ENCODE results near the gene DSEL. TPM values are rescaled to one million over a fixed set of nuclear protein-coding genes. Genes with fewer than 3 reads are reported as not detected.

Gene DSEL
- total RNA-seq, 1 donor from 2014 or later, result 7.1 TPM

DNA sequence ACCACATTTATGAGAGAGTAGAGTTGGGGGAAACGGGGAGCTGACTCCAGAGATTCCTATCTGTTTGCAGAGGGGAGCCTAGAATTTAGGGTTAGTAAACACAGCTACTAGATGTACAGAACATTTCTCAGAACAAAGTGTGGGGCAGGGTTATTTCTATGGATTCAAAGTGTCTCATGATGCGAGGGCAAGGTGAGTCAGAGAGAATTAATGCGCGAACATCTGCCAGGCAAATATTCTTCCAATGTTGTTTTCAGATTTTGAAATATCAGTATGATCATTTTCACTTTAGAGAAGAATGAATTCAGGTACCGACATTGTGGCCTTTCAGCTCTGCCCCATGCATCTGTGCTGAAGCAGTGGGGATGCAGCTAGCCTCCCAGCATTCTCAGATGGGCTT is 2.0 kb upstream of the DSEL start:
- TF ChIP-seq, protein P1, sequence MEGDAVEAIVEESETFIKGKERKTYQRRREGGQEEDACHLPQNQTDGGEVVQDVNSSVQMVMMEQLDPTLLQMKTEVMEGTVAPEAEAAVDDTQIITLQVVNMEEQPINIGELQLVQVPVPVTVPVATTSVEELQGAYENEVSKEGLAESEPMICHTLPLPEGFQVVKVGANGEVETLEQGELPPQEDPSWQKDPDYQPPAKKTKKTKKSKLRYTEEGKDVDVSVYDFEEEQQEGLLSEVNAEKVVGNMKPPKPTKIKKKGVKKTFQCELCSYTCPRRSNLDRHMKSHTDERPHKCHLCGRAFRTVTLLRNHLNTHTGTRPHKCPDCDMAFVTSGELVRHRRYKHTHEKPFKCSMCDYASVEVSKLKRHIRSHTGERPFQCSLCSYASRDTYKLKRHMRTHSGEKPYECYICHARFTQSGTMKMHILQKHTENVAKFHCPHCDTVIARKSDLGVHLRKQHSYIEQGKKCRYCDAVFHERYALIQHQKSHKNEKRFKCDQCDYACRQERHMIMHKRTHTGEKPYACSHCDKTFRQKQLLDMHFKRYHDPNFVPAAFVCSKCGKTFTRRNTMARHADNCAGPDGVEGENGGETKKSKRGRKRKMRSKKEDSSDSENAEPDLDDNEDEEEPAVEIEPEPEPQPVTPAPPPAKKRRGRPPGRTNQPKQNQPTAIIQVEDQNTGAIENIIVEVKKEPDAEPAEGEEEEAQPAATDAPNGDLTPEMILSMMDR (IDR thresholded peaks at IDR 0.05; ENCODE audit: insufficient read depth, low read length, poor library complexity, severe bottlenecking), result no peak
- no peaks in the 10 kb centered on the region for H3K27me3 ChIP-seq (ENCODE audit: control insufficient read depth, insufficient read depth, low read length)
- H3K36me3 ChIP-seq (ENCODE audit: control insufficient read depth, insufficient read depth, low read length), result no peaks in the 10 kb centered on the region
- no peak overlapping the region for H3K4me3 ChIP-seq (ENCODE audit: low read depth, low read length)
- no peak for DNase-seq (ENCODE audit: low read depth)

DNA sequence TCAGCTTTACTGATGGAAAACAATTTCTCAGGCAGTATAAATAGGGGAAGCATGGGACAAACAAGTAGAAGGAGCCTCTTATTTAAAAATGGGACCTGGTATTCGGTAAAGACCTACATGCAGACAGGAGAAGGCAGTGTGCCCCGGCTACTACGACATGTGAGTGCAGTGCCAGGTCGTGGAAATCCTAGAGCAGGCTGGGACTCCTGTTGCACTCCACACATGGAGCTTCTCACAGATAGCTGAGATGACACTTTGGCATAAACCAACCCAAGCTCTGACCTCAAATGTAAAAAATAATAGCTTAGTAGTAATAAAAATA is 885 bp upstream of the DSEL start:
- Histone ChIP-seq H3K27me3 (ENCODE audit: control insufficient read depth, insufficient read depth, low read length) (no peaks in the 10 kb centered on the region), H3K4me3 (ENCODE audit: low read depth, low read length) (peak overlapping the region; percentile 45)
- TF ChIP-seq, protein P1 (IDR thresholded peaks at IDR 0.05; ENCODE audit: insufficient read depth, low read length, poor library complexity, severe bottlenecking), result no peak

DNA sequence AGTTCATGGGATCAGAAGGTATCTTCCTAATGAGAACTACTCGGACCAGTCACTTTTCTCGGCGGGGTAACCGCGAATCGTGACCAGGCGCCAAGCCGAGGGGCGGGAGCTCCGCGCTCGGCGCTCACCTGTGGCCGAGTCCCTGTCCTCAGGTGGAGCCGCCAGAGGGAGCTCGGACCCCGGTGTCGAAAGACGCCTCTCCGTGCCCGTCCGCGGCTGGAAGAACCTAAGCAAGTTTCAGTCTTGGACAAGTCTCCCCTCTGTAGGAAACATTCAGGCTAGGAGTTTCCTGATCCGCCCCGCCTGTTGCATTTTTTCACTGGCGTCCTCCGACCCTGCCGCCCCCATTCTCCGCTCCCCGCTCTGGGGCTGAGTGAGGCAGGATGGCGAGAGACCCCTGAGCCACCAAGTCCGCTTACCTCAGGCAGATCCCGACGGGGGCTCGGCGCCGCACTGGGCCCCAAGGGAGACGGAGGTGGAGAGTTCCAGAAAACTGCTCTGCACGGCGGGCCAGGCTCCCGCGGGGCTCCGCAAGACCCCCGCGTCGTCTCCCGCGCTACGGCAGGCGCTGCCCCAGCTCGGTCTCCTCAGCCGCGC is 480 bp downstream of the DSEL start:
- TF ChIP-seq, protein P1 (IDR thresholded peaks at IDR 0.05; ENCODE audit: insufficient read depth, low read length, poor library complexity, severe bottlenecking), result peak; percentile 88
- peak; percentile 49 for DNase-seq (ENCODE audit: low read depth)
- Histone ChIP-seq H3K27me3 (ENCODE audit: control insufficient read depth, insufficient read depth, low read length) (no peaks in the 10 kb centered on the region), H3K36me3 (ENCODE audit: control insufficient read depth, insufficient read depth, low read length) (peaks cover 1% of the 10 kb centered on the region), H3K4me3 (ENCODE audit: low read depth, low read length) (peak overlapping the region; percentile 95)

More for the DNA sequence above, 885 bp upstream of the DSEL start:
- DNase-seq (ENCODE audit: low read depth), result no peak
- peaks cover 1% of the 10 kb centered on the region for H3K36me3 ChIP-seq (ENCODE audit: control insufficient read depth, insufficient read depth, low read length)

DNA sequence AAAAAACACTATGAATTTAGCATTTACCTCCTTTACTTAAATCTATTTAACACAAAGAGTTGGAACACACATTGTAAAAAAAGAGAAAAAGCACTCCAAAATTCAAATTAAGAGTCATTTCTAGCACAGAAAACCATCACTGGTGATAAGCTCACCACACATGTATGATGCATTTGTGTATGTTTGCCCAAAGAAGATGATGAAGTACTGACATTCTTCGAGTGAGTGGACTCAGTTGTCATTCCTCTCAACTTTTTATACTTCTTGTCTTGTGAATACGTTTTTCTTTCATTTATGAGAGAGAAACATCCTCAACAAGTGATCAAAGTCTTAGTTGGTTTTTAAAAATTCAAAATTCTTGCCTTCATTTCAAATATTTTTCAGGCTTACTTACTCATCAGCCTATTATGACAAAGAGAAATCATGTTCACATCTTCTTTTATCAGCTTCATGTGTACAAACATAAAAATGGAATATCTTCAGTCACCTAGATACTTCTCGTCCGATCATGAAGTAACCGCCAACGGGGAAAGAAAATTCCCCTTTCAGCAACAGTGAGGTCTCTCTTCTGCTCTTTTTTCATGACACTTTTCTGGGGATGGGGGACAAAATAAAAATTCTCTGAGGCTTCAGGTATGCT is 1.5 kb downstream of the DSEL start:
- Histone ChIP-seq H3K36me3 (ENCODE audit: control insufficient read depth, insufficient read depth, low read length) (peaks cover 1% of the 10 kb centered on the region), H3K4me3 (ENCODE audit: low read depth, low read length) (peak overlapping the region; percentile 95), H3K27me3 (ENCODE audit: control insufficient read depth, insufficient read depth, low read length) (no peaks in the 10 kb centered on the region)
- DNase-seq (ENCODE audit: low read depth), result no peak
- TF ChIP-seq, protein P1 (IDR thresholded peaks at IDR 0.05; ENCODE audit: insufficient read depth, low read length, poor library complexity, severe bottlenecking), result no peak

DNA sequence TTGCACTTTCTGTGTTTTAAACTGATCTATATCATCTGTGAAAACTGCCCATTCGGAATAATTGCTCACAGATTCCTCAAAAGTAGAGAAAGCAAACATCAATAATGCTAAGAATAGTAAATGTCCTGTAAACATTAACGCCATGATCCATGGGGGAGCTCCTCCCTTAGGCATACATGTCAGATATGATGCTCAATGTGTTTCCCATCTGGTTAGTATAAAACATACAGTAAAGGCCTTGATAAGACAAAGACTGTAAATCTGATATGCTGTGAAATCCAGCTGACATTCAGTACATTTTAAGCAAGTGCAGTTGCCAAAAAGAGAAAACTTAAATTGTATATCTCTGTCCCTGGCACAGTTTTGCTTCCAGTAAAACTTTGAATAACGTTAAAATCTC is 2.1 kb downstream of the DSEL start:
- peaks cover 1% of the 10 kb centered on the region for H3K36me3 ChIP-seq (ENCODE audit: control insufficient read depth, insufficient read depth, low read length)
- no peaks in the 10 kb centered on the region for H3K27me3 ChIP-seq (ENCODE audit: control insufficient read depth, insufficient read depth, low read length)
- TF ChIP-seq, protein P1 (IDR thresholded peaks at IDR 0.05; ENCODE audit: insufficient read depth, low read length, poor library complexity, severe bottlenecking), result no peak
- no peak for DNase-seq (ENCODE audit: low read depth)
- H3K4me3 ChIP-seq (ENCODE audit: low read depth, low read length), result no peak overlapping the region

DNA sequence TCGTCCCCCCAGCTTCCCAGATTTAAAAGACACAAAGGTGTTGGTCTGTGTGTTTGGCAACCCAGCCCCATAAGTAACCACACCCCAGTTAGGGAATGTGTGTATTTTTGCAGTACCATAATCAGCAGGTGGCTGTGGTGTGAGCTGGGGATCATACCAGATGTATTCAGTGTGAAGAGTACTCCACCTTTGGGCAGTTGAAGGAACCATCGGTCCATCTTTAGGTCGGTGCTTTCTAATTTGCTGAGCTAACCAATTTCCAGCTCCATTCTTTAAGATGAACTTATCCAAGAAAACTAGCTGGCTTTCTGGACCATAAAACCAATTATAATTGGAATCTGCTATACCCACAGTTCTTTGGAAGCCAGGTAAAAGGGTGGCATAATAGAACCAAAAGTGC is 3.2 kb downstream of the DSEL start:
- no peaks in the 10 kb centered on the region for H3K27me3 ChIP-seq (ENCODE audit: control insufficient read depth, insufficient read depth, low read length)
- no peak for DNase-seq (ENCODE audit: low read depth)
- TF ChIP-seq, protein P1 (IDR thresholded peaks at IDR 0.05; ENCODE audit: insufficient read depth, low read length, poor library complexity, severe bottlenecking), result no peak
- H3K4me3 ChIP-seq (ENCODE audit: low read depth, low read length), result no peak overlapping the region
- H3K36me3 ChIP-seq (ENCODE audit: control insufficient read depth, insufficient read depth, low read length), result peaks cover 1% of the 10 kb centered on the region
